IMR-90 (cell line): ENCODE results near the gene IL17C. TPM values are rescaled to one million over a fixed set of nuclear protein-coding genes. Genes with fewer than 3 reads are reported as not detected.

Experiments used
- ATAC-seq: fragments of 200-7000 bp; cut with Tn5 transposase; 2 replicates; pipeline ENCODE4 v1.9.1; 2020; ENCODE audit warnings: low read depth, mild to moderate bottlenecking, moderate library complexity
- BruUV-seq: library from RNA; stranded (reverse); fragments of 400-500 nt; replicated peaks from 2 replicates; lab custom pipeline; 2021; lab: Mats Ljungman, UMichigan
- CTCF ChIA-PET: fragments of 300-600 bp; formaldehyde crosslinking; extraction: SDS; loops from one replicate; lab custom pipeline; 2021; ENCODE audit warnings: antibody characterized with exemption; lab: Yijun Ruan, JAX
- POLR2A ChIA-PET: fragments of 300-600 bp; sonication (Branson Sonifier 250); formaldehyde crosslinking; loops from one replicate; lab custom pipeline; 2022; ENCODE audit warnings: antibody characterized with exemption; ENCODE audit not compliant: unreplicated experiment; lab: Charles Lee
- DNase-seq: peaks from one replicate; pipeline ENCODE4 v3.0.0; 2013
- H2AFZ ChIP-seq: replicated peaks from 2 replicates; pipeline ENCODE3; 2013; ENCODE audit warnings: low read length, mild to moderate bottlenecking; ENCODE audit not compliant: poor library complexity
- H2AK5ac ChIP-seq: 2 replicates; pipeline ENCODE4 v1.6.1; 2013; ENCODE audit warnings: low read depth, low read length, inconsistent platforms
- H2AK9ac ChIP-seq: replicated peaks from 2 replicates; pipeline ENCODE3; 2013; ENCODE audit warnings: mild to moderate bottlenecking, low read depth, low read length, moderate library complexity; ENCODE audit not compliant: poor library complexity
- H2BK120ac ChIP-seq: 2 replicates; pipeline ENCODE4 v1.6.1; 2013; ENCODE audit warnings: low read depth, low read length, inconsistent platforms
- H2BK15ac ChIP-seq: 3 replicates; pipeline ENCODE4 v1.6.1; 2013; ENCODE audit warnings: low read depth, low read length, inconsistent platforms
- H2BK20ac ChIP-seq: 2 replicates; pipeline ENCODE4 v1.6.1; 2013; ENCODE audit warnings: low read depth, mild to moderate bottlenecking, inconsistent platforms, low read length, moderate library complexity
- H2BK5ac ChIP-seq: 2 replicates; pipeline ENCODE4 v1.6.1; 2013; ENCODE audit warnings: mild to moderate bottlenecking, low read depth, low read length, inconsistent platforms; ENCODE audit not compliant: poor library complexity, severe bottlenecking
- H3K14ac ChIP-seq: replicated peaks from 2 replicates; pipeline ENCODE4 v1.6.1; 2013; ENCODE audit warnings: low read depth, low read length, inconsistent platforms
- H3K18ac ChIP-seq: 2 replicates; pipeline ENCODE4 v1.6.1; 2013; ENCODE audit warnings: low read depth, low read length, control low read depth
- H3K23ac ChIP-seq: 2 replicates; pipeline ENCODE4 v1.6.1; 2013; ENCODE audit warnings: low read depth, low read length, inconsistent platforms
- H3K27ac ChIP-seq: 2 replicates; pipeline ENCODE4 v1.5.1; 2013; ENCODE audit warnings: mild to moderate bottlenecking, control low read depth, low read length; ENCODE audit not compliant: insufficient read depth
- H3K27me3 ChIP-seq: 2 replicates; pipeline ENCODE4 v1.6.1; 2013; ENCODE audit warnings: low read length; ENCODE audit not compliant: control insufficient read depth, insufficient read depth
- H3K36me3 ChIP-seq: 2 replicates; pipeline ENCODE4 v1.6.1; 2013; ENCODE audit warnings: low read length, mixed read lengths; ENCODE audit not compliant: control insufficient read depth, insufficient read depth
- H3K4ac ChIP-seq: 2 replicates; pipeline ENCODE4 v1.6.1; 2013; ENCODE audit warnings: low read depth, low read length, inconsistent platforms
- H3K4me1 ChIP-seq: 2 replicates; pipeline ENCODE4 v1.6.1; 2013; ENCODE audit warnings: low read length, mixed read lengths; ENCODE audit not compliant: control insufficient read depth, insufficient read depth
- H3K4me2 ChIP-seq: 2 replicates; pipeline ENCODE4 v1.6.1; 2013; ENCODE audit warnings: low read depth, mild to moderate bottlenecking, control low read depth, low read length, moderate library complexity
- H3K4me3 ChIP-seq: 2 replicates; pipeline ENCODE4 v1.5.1; 2013; ENCODE audit warnings: low read depth, mild to moderate bottlenecking, control low read depth, low read length, moderate library complexity; ENCODE audit not compliant: insufficient read depth
- H3K56ac ChIP-seq: 2 replicates; pipeline ENCODE4 v1.6.1; 2013; ENCODE audit warnings: low read length, inconsistent platforms; ENCODE audit not compliant: insufficient read depth; ENCODE audit errors: extremely low read depth
- H3K79me1 ChIP-seq, 2 experiments: 2 replicates each; pipeline ENCODE4 v1.6.1; 2013; ENCODE audit warnings: low read length in 2 of 2, inconsistent platforms in 1 of 2, low read depth in 1 of 2
- H3K9ac ChIP-seq: 2 replicates; pipeline ENCODE4 v1.6.1; 2013; ENCODE audit warnings: low read depth, low read length, control low read depth
- H3K9me1 ChIP-seq: 2 replicates; pipeline ENCODE4 v1.6.1; 2013; ENCODE audit warnings: low read length, inconsistent platforms; ENCODE audit not compliant: insufficient read depth
- H3K9me3 ChIP-seq: 2 replicates; pipeline ENCODE4 v1.6.1; 2013; ENCODE audit warnings: low read length; ENCODE audit not compliant: control insufficient read depth, insufficient read depth
- H4K20me1 ChIP-seq: 2 replicates; pipeline ENCODE4 v1.6.1; 2013; ENCODE audit warnings: low read length, inconsistent platforms; ENCODE audit not compliant: insufficient read depth
- H4K5ac ChIP-seq: 2 replicates; pipeline ENCODE4 v1.6.1; 2013; ENCODE audit warnings: mild to moderate bottlenecking, low read depth, low read length, control low read depth
- H4K8ac ChIP-seq, 2 experiments: 2 replicates each; pipeline ENCODE4 v1.6.1; 2013; ENCODE audit warnings: low read depth in 2 of 2, low read length in 2 of 2, control low read depth in 1 of 2, inconsistent platforms in 1 of 2
- H4K91ac ChIP-seq: 2 replicates; pipeline ENCODE4 v1.6.1; 2013; ENCODE audit warnings: low read depth, low read length, inconsistent platforms; ENCODE audit not compliant: insufficient read depth
- CEBPB ChIP-seq: IDR thresholded peaks from 2 replicates; pipeline ENCODE4 v1.6.1; 2012; ENCODE audit warnings: low read depth, low read length, improper control_type of control experiment
- CHD1 ChIP-seq: IDR thresholded peaks from 2 replicates; pipeline ENCODE4 v1.6.1; 2012; ENCODE audit warnings: low read depth, low read length, improper control_type of control experiment
- WGBS, 2 experiments: methylation state at CpG; one replicate each; pipeline versions ENCODE4 v1.1.5 to v1.1.7; 2013; ENCODE audit warnings: missing lambda C conversion rate in 2 of 2; ENCODE audit not compliant: insufficient read length in 1 of 2; ENCODE audit errors: extremely low coverage in 2 of 2; 5-methylcytosine and 5-hydroxymethylcytosine counted together
- dilution Hi-C: fragments of 300-500 bp; cut with HindIII; formaldehyde crosslinking; loops from one replicate; pipeline ENCODE4 v1.14.3; 2018; ENCODE audit warnings: low sequenced_read_pairs; ENCODE audit not compliant: unreplicated experiment
- in situ Hi-C: fragments of 300-500 bp; cut with MboI; formaldehyde crosslinking; loops from 3 replicates; pipeline ENCODE4 v1.14.3; 2019; ENCODE audit warnings: low sequenced_read_pairs, inconsistent platforms, mixed read lengths
- intact Hi-C: fragments of 100-400 bp; cut with micrococcal nuclease; formaldehyde crosslinking; loops from 2 replicates; pipeline ENCODE4 v1.10.0; 2022
- polyA plus RNA-seq, 3 experiments: library from polyadenylated mRNA; depleted of rRNA; stranded (reverse); fragments of >200 nt; gene quantifications; 2 replicates each; pipeline ENCODE4 v1.2.3, GENCODE V29; 2012; ENCODE audit warnings: low replicate concordance in 1 of 3
- total RNA-seq: library from RNA; depleted of rRNA; stranded (reverse); fragments of >200 nt; gene quantifications from 2 replicates; pipeline ENCODE4 v1.2.3, GENCODE V29; 2012

IL17C gene
- total and polyA plus RNA-seq, 2 of the 4 experiments (the other 2 are of a cell fraction), result 0.09 TPM; not detected in 1

GRCh38 chr16:88653596-88654362 is 15.4 kb downstream of the IL17C start:
- no peak overlapping the region for H2AK9ac ChIP-seq
- no peak overlapping the region for H3K4ac ChIP-seq
- TF ChIP-seq CHD1 (no peak), CEBPB (no peak)
- dilution Hi-C loops, result no loop called here
- ChIA-PET CTCF (no interaction called here), POLR2A (no interaction called here)
- no peak overlapping the region for H3K4me2 ChIP-seq
- no peak overlapping the region for H2BK120ac ChIP-seq
- H3K4me1 ChIP-seq, result peaks cover 5% of the 10 kb centered on the region; the same call in 1 of the 2 replicates
- no peak overlapping the region for H4K8ac ChIP-seq
- H2BK5ac ChIP-seq, result no peak overlapping the region
- H3K56ac ChIP-seq, result no peak overlapping the region
- WGBS, 2 experiments, result 94% methylated on average over 19 of the region's 32 CpGs; no CpG with 5 or more reads in 1 of the 2 experiments
- ATAC-seq, result no peak
- no peak overlapping the region for H3K4me3 ChIP-seq
- H2AFZ ChIP-seq, result no peak overlapping the region
- H3K23ac ChIP-seq, result no peak overlapping the region
- BruUV-seq, result no TSS peak
- H2BK15ac ChIP-seq, result no peak overlapping the region
- no peak overlapping the region for H3K27ac ChIP-seq
- no peak overlapping the region for H4K91ac ChIP-seq
- H3K18ac ChIP-seq, result no peak overlapping the region
- H3K9me1 ChIP-seq, result no peaks in the 10 kb centered on the region
- no peak for DNase-seq
- no peak overlapping the region for H4K5ac ChIP-seq
- no peaks in the 10 kb centered on the region for H3K27me3 ChIP-seq
- peaks cover 3% of the 10 kb centered on the region; the same call in 1 of the 2 replicates for H4K20me1 ChIP-seq
- peaks cover 0 to 26% of the 10 kb centered on the region in 2 experiments; a peak in 2 of 4 replicates for H3K79me1 ChIP-seq
- H2BK20ac ChIP-seq, result no peak overlapping the region
- in situ Hi-C loops, result no loop called here
- no peak overlapping the region for H2AK5ac ChIP-seq
- intact Hi-C loops, result no loop called here
- peaks cover 13% of the 10 kb centered on the region for H3K36me3 ChIP-seq
- no peak overlapping the region for H3K14ac ChIP-seq
- no peaks in the 10 kb centered on the region for H3K9me3 ChIP-seq
- no peak overlapping the region for H3K9ac ChIP-seq
